ENCODE data around the gene FRMD3.

Gene FRMD3

DNA sequence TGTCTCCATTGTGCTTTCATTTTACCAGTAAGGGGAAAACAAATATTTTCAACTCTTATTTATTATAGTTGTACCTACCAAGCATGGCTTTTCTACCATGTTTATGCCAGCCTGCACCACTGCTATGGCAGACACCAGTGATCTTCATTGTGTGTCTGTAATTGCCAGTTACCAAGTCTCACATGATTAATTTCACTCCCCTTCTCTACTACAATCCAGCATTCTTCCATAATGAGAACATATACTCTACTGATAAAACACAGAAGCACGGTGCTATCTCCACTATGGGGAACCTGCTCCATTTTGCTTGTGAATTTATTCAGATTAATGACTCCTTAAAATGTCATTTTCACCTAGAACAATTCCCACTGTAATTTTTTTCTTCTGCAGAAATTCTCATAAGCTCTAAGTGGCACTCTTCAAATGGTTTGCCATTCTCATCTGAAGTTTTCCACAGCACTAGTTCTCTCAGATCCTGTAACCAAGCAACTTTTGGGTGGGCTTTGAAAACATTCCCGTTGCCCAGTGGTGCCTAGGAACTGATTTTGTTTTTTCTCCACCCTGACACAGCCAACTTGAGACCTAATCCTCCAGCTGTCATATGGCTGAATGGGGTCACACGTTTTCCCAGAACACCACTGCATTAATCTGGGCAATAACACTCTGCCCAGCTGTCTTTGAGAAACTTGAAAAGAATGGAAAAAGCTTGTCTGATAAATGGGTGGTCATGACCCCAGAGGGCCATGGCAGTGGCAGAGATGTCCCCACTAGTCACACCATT lies 252.6 kb downstream of the FRMD3 start:
- no peak for DNase-seq (ENCODE audit: low read depth in 2 of 3, low spot score in 2 of 3)

DNA sequence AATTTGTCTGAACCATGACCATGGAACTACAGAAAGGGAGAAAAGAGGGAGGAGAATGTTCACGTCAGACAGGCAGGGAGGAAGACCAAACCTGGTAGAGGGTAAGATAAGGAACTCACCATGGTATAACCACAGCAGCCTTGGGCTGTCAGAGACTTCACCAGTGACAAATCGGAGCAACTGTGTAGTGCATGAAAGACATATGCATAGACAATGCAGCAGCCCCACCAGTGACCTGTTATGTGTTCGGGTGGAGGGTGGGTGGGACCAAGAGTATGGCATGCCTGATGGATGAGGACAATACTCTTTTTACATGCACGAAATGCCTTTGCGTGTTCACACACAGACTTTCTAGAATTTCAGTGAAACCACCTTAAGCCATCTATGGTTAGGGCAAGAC lies 253.5 kb downstream of the FRMD3 start:
- no peak for DNase-seq (ENCODE audit: low read depth in 2 of 3, low spot score in 2 of 3)

- DNase-seq (ENCODE audit: low read depth in 2 of 3, low spot score in 2 of 3), result no peak
These were observed 254.7 kb downstream of the FRMD3 start for GRCh38 chr9:83283528-83283927.

GRCh38 chr9:83281306-83282255 lies 256.6 kb downstream of the FRMD3 start:
- DNase-seq (ENCODE audit: low read depth in 2 of 3, low spot score in 2 of 3), result no peak

DNA sequence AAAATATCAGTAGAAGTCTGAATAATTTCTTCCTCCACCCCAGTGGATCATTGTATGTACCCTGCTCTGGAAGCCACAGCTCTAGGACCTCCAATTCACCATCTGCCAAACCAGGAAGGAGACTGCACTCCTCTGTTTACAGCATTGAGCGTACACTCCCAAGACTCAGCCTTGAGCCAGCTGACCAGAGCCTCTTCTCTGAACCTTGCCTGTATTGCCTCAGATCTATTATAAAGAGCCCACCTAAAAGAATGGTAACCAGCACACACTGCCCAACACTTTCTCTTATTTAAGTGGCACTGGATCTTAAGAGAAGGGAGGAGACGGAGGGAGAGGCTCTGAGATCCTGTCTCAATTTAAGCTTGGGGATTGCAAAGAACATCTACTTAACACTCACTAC lies 257.4 kb downstream of the FRMD3 start:
- DNase-seq (ENCODE audit: low read depth in 2 of 3, low spot score in 2 of 3), result no peak

DNA sequence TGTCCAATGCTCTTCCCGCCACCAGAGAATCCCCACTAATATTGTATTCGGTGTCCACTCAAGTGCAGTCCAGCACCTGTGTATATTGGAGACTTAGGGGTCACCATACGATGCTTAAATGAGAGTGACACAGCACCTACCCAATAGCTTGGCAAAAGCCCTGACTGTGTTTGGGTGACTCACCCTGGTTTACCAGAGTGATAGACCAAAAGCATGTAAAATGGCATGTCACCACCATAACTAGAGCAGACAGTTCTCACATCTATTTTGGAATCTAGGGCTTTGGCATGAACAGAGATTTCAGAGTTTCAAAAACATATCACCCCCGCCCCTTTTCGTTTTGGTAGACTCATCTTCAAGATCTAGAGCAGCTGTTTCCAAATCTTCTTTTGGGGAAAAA lies 257.9 kb downstream of the FRMD3 start:
- DNase-seq (ENCODE audit: low read depth in 2 of 3, low spot score in 2 of 3), result no peak

DNA sequence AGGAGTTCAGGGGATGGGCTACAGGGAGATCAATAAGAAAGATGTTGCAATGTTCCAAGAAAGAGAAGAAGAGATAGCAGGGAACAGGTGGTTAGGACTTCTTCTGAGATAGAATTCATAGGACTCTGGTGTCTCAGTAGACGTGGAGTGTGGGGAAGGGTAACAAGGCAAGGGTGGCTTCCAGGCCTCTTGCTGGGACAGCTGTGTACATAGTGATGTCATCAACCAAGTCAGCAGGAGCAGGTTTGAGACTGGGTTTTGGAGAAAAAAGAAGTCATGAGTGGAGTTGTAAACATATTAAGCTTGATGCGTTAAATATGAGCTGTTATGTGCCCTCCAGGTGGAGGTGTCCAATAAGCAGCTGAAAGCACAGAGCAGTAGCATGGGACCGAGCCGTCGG lies 263.4 kb downstream of the FRMD3 start:
- DNase-seq (ENCODE audit: low read depth in 2 of 3, low spot score in 2 of 3), result no peak

- DNase-seq (ENCODE audit: low read depth in 2 of 3, low spot score in 2 of 3), result no peak
These were observed 266.5 kb downstream of the FRMD3 start for GRCh38 chr9:83271665-83272071.

DNA sequence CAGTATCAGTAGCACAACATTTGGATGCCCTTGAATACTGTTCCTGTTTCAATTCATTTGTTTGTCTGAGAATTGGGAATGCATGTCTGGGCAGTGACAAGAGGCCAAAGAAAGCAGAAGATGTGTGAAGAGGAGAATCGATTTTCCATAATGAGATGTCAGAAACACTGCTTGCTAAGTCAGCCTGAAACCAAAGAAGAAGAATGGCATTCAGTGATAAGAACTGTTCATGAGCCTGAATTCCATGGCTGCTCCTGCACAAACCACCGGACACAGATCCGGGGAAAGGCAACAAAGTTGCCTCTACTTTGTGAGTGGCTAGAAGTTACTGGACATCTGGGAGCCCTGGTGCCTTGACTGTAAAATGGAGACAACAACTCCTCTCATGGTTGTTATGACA lies 268.1 kb downstream of the FRMD3 start:
- DNase-seq (ENCODE audit: low read depth in 2 of 3, low spot score in 2 of 3), result no peak

- DNase-seq (ENCODE audit: low read depth in 2 of 3, low spot score in 2 of 3), result no peak
These were observed 270.5 kb downstream of the FRMD3 start for GRCh38 chr9:83267741-83268140.

DNA sequence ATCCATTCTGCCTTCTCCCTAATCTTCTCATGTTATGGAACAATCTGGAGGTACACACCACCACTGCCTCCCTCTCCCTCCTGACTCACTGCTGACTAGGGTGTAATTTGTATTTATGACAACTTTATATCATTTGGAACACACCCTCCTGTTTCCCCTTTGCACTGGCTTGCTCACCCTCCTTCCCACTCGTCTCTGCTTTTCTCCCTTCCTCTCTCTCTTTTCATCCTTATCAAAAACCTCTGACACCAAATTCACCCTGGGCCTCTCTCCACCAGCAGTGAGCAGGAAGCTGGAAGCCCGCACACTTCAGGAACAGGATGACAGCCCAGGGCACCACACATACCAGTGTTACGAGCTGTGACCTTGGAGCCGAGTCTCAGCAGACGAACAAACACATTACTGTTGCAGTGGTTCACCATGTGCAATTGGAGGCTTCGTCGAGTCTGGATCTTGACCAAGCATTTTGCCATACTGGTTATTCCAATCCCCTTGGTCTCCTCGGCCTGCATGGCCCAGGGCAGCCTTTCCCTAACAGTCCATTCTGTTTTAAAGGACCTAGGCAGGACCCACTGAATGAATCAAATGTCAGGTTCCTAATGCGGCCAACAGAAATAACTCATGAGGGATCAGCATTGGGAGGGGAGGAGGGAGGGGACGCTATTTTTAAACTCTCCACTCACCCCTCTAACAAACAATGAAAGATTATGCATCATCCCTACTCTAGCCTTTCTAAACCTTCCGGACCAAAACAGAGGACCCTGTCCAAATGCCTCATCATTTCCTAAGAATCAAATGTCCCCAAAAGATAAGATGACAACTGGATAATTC lies 271.3 kb downstream of the FRMD3 start:
- no peak for DNase-seq (ENCODE audit: low read depth in 2 of 3, low spot score in 2 of 3)

- no peak for DNase-seq (ENCODE audit: low read depth in 2 of 3, low spot score in 2 of 3)
These were observed 271.9 kb downstream of the FRMD3 start for GRCh38 chr9:83266331-83266665.

DNA sequence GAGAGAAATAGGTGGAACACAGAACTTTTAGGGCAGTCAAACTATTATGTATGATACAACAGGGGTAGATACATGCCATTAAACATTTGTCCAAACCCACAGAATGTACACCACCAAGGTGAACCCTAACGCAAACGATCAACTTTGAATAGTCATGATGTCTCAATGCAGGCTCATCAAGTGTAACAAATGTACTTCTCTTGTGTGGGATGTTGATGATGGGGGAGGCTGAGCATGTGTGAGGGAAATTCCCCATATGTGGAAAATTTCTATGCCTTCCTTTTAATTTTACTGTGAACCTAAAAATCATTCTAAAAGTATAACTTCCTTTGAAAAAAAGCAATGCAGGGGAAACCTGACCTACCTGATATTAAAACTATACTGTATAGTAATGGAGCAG lies 273.9 kb downstream of the FRMD3 start:
- DNase-seq (ENCODE audit: low read depth in 2 of 3, low spot score in 2 of 3), result no peak

- DNase-seq (ENCODE audit: low read depth in 2 of 3, low spot score in 2 of 3), result no peak
These were observed 278.6 kb downstream of the FRMD3 start for GRCh38 chr9:83259558-83259957.

DNA sequence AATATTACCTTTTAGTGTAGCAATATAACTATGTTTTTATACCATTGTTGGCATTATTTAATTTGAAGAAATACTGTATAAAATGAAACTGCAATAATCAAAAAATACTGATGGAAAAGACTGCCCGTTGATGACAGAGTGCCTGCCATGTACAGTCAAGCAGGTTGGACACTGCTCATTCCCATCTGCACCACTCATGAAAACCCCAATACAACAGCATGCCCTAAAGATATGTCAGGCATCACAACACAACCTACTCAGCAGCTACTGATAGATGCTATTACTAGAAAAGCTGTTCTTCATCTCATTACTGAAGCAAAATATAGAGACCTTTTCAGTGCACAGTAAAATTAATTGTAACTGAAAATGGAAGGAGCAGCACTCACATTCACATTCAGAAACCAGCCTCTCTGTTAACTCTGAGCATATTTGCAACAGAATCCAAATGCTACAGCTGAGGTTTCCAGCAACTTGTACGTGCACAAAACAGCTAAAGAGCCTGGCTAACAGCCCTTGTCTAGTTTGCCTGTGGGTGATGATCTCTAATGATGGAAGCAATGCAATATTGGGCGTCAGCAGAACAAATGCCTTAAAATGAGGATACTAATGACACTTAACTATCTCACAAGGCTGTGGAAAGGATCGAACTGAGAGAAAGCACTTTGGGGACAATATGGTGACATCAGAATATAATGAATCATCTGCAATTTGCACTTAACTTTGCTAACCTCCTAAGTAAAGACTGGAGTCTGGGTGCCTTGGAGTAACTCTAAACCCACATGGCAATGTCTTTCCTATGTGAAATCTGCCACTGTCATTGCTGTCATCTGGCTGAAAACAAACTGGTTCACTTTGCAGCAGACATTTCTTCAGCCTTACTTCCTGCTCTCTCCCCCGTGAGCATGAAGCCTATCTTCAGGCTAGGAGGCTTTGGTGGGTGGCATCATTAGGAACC lies 280.0 kb downstream of the FRMD3 start:
- DNase-seq (ENCODE audit: low read depth in 2 of 3, low spot score in 2 of 3), result no peak

GRCh38 chr9:83247732-83248131 lies 290.5 kb downstream of the FRMD3 start:
- DNase-seq (ENCODE audit: low read depth in 2 of 3, low spot score in 2 of 3), result no peak

DNA sequence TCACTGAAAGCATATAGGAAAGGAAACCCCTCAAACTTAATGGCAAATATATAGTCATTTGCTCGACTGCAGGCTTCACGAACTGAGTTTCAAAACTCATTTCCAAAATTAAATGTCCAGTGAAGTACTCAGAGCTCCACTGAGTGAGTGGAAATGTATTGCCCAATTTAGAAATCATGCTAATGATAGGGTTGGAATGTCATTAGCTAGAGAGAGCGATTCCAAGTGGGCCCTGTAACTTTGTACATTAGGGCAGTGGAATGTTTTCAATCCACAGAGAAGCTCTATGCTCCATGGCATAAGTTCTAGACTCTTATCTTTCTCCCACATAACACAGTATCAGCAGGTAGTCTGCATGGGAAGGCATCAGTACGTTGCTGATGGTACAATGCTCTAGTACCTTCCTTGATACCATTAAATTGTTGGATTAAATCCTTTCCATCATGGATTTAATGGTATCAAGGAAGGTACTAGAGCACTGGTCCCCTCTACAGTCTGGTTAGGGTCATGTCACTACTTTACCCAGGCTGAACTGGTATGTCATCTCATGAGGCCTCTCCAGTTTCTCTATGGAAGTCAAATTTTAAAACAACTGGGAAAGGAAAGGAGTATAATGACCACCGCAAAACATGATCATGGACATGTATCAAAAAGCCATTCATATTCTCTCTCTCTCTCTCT lies 292.1 kb downstream of the FRMD3 start:
- DNase-seq (ENCODE audit: low read depth in 2 of 3, low spot score in 2 of 3), result no peak

- no peak for DNase-seq (ENCODE audit: low read depth in 2 of 3, low spot score in 2 of 3)
These were observed 296.1 kb downstream of the FRMD3 start for GRCh38 chr9:83242066-83242465.

DNA sequence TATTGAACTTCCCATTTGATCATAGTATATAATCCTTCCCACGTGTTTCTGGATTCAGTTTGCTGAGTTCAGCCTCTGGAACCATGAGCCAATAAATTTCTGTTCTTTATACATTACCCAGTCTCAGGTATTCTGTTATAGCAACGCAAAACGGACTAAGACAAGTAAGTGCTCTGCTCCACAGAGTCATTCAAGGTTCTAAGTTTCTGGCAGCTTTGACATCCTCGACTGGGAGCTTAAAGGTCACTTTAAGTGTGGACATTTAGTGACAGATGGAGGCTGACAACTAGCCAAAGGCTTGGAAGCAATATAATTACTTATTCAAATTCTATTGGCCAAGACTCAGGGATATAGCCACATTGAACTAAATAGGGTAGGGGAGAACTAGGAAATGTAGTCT lies 297.5 kb downstream of the FRMD3 start:
- no peak for DNase-seq (ENCODE audit: low read depth in 2 of 3, low spot score in 2 of 3)

GRCh38 chr9:83239747-83240146 lies 298.5 kb downstream of the FRMD3 start:
- DNase-seq (ENCODE audit: low read depth in 2 of 3, low spot score in 2 of 3), result no peak
